ENCODE data around the gene BTBD9. TPM values are rescaled to one million over a fixed set of nuclear protein-coding genes. Genes with fewer than 3 reads are reported as not detected.
A peak's percentile ranks its signal among the peaks of the same experiment; 100 is the strongest.

BTBD9 gene
- total and polyA plus RNA-seq, 5 donors from 2014 or later = 11.6 to 79.7 (median 16.7) TPM

GRCh38 chr6:38164131-38164481 is 475.6 kb downstream of the BTBD9 start:
- DNase-seq = no peak
- H3K9me3 ChIP-seq (ENCODE audit: control insufficient read depth in 2 of 2, low read length in 2 of 2) = no peaks in the 10 kb centered on the region
- no peak for ATAC-seq (ENCODE audit: low read depth in 2 of 2)
- no peaks in the 10 kb centered on the region for H3K27me3 ChIP-seq (ENCODE audit: control insufficient read depth, insufficient read depth, low read length)
- H3K4me1 ChIP-seq (ENCODE audit: control insufficient read depth, insufficient read depth, low read length, poor library complexity, severe bottlenecking) = no peaks in the 10 kb centered on the region
- H3K4me3 ChIP-seq (ENCODE audit: low read depth, low read length) = no peak overlapping the region
- Mint-ChIP-seq H3K4me3 (no peak overlapping the region), H3K9me3 (peaks cover 0 to 1% (median 0%) of the 10 kb centered on the region in 7 donors), H3K36me3 (peaks cover 8% of the 10 kb centered on the region), H3K27me3 (no peaks in the 10 kb centered on the region), H3K4me1 (no peaks in the 10 kb centered on the region), H3K27ac (peak overlapping the region in 1 of 3 donors; percentile 56)
- no peak overlapping the region for H3K27ac ChIP-seq (ENCODE audit: insufficient read depth, low read length, poor library complexity, severe bottlenecking)
- no peaks in the 10 kb centered on the region for H3K36me3 ChIP-seq (ENCODE audit: control insufficient read depth, insufficient read depth, low read length)

- no peaks in the 10 kb centered on the region for H3K36me3 ChIP-seq (ENCODE audit: control insufficient read depth, insufficient read depth, low read length)
- ATAC-seq (ENCODE audit: low read depth in 2 of 2) = no peak
Observed at GRCh38 chr6:38163186-38164130, 476.3 kb downstream of the BTBD9 start.

GRCh38 chr6:38162493-38163185 is 477.1 kb downstream of the BTBD9 start:
- Histone ChIP-seq H3K4me3 (ENCODE audit: low read depth, low read length) (no peak overlapping the region), H3K27ac (ENCODE audit: insufficient read depth, low read length, poor library complexity, severe bottlenecking) (no peak overlapping the region), H3K9me3 (ENCODE audit: control insufficient read depth in 2 of 2, low read length in 2 of 2) (no peaks in the 10 kb centered on the region), H3K36me3 (ENCODE audit: control insufficient read depth, insufficient read depth, low read length) (no peaks in the 10 kb centered on the region), H3K27me3 (ENCODE audit: control insufficient read depth, insufficient read depth, low read length) (no peaks in the 10 kb centered on the region), H3K4me1 (ENCODE audit: control insufficient read depth, insufficient read depth, low read length, poor library complexity, severe bottlenecking) (no peaks in the 10 kb centered on the region)
- Mint-ChIP-seq H3K9me3 (peaks cover 0 to 1% (median 0%) of the 10 kb centered on the region in 7 donors), H3K27me3 (no peaks in the 10 kb centered on the region), H3K4me1 (no peaks in the 10 kb centered on the region), H3K27ac (no peak overlapping the region), H3K4me3 (no peak overlapping the region), H3K36me3 (peaks cover 14% of the 10 kb centered on the region)
- ATAC-seq (ENCODE audit: low read depth in 2 of 2) = no peak
- DNase-seq = no peak

More at GRCh38 chr6:38163186-38164130, 476.3 kb downstream of the BTBD9 start:
- Histone ChIP-seq H3K27me3 (ENCODE audit: control insufficient read depth, insufficient read depth, low read length) (no peaks in the 10 kb centered on the region), H3K9me3 (ENCODE audit: control insufficient read depth in 2 of 2, low read length in 2 of 2) (no peaks in the 10 kb centered on the region), H3K27ac (ENCODE audit: insufficient read depth, low read length, poor library complexity, severe bottlenecking) (no peak overlapping the region), H3K4me1 (ENCODE audit: control insufficient read depth, insufficient read depth, low read length, poor library complexity, severe bottlenecking) (no peaks in the 10 kb centered on the region), H3K4me3 (ENCODE audit: low read depth, low read length) (no peak overlapping the region)
- H3K4me3 Mint-ChIP-seq = no peak overlapping the region
- H3K36me3 Mint-ChIP-seq = peaks cover 12% of the 10 kb centered on the region
- no peaks in the 10 kb centered on the region for H3K27me3 Mint-ChIP-seq
- no peaks in the 10 kb centered on the region for H3K4me1 Mint-ChIP-seq
- no peak for DNase-seq
- peaks cover 0 to 1% (median 0%) of the 10 kb centered on the region in 7 donors for H3K9me3 Mint-ChIP-seq
- peak overlapping the region in 1 of 3 donors; percentile 56 for H3K27ac Mint-ChIP-seq

GRCh38 chr6:38161754-38162492 is 477.8 kb downstream of the BTBD9 start:
- Mint-ChIP-seq H3K4me3 (no peak overlapping the region), H3K4me1 (no peaks in the 10 kb centered on the region), H3K27ac (peak overlapping the region in 2 of 3 donors; percentile 36 to 76), H3K36me3 (peaks cover 14% of the 10 kb centered on the region), H3K9me3 (peaks cover 0 to 1% (median 0%) of the 10 kb centered on the region in 7 donors), H3K27me3 (no peaks in the 10 kb centered on the region)
- ATAC-seq (ENCODE audit: low read depth in 2 of 2) (no peak), DNase-seq (no peak)
- no peaks in the 10 kb centered on the region for H3K36me3 ChIP-seq (ENCODE audit: control insufficient read depth, insufficient read depth, low read length)
- no peaks in the 10 kb centered on the region for H3K9me3 ChIP-seq (ENCODE audit: control insufficient read depth in 2 of 2, low read length in 2 of 2)
- H3K27ac ChIP-seq (ENCODE audit: insufficient read depth, low read length, poor library complexity, severe bottlenecking) = no peak overlapping the region
- H3K4me1 ChIP-seq (ENCODE audit: control insufficient read depth, insufficient read depth, low read length, poor library complexity, severe bottlenecking) = no peaks in the 10 kb centered on the region
- H3K4me3 ChIP-seq (ENCODE audit: low read depth, low read length) = no peak overlapping the region
- H3K27me3 ChIP-seq (ENCODE audit: control insufficient read depth, insufficient read depth, low read length) = no peaks in the 10 kb centered on the region

GRCh38 chr6:38161331-38161730 is 478.4 kb downstream of the BTBD9 start:
- Mint-ChIP-seq H3K4me1 (no peaks in the 10 kb centered on the region), H3K27me3 (no peaks in the 10 kb centered on the region), H3K36me3 (peaks cover 14% of the 10 kb centered on the region), H3K4me3 (no peak overlapping the region), H3K9me3 (peaks cover 0 to 1% (median 0%) of the 10 kb centered on the region in 7 donors), H3K27ac (peak overlapping the region in 1 of 3 donors; percentile 76)
- Histone ChIP-seq H3K27me3 (ENCODE audit: control insufficient read depth, insufficient read depth, low read length) (no peaks in the 10 kb centered on the region), H3K27ac (ENCODE audit: insufficient read depth, low read length, poor library complexity, severe bottlenecking) (no peak overlapping the region), H3K9me3 (ENCODE audit: control insufficient read depth in 2 of 2, low read length in 2 of 2) (no peaks in the 10 kb centered on the region), H3K4me3 (ENCODE audit: low read depth, low read length) (no peak overlapping the region), H3K4me1 (ENCODE audit: control insufficient read depth, insufficient read depth, low read length, poor library complexity, severe bottlenecking) (no peaks in the 10 kb centered on the region), H3K36me3 (ENCODE audit: control insufficient read depth, insufficient read depth, low read length) (no peaks in the 10 kb centered on the region)
- ATAC-seq (ENCODE audit: low read depth in 2 of 2) (no peak), DNase-seq (no peak)

- Histone ChIP-seq H3K27me3 (ENCODE audit: control insufficient read depth, insufficient read depth, low read length) (no peaks in the 10 kb centered on the region), H3K4me3 (ENCODE audit: low read depth, low read length) (no peak overlapping the region), H3K4me1 (ENCODE audit: control insufficient read depth, insufficient read depth, low read length, poor library complexity, severe bottlenecking) (no peaks in the 10 kb centered on the region), H3K36me3 (ENCODE audit: control insufficient read depth, insufficient read depth, low read length) (no peaks in the 10 kb centered on the region), H3K27ac (ENCODE audit: insufficient read depth, low read length, poor library complexity, severe bottlenecking) (no peak overlapping the region), H3K9me3 (ENCODE audit: control insufficient read depth in 2 of 2, low read length in 2 of 2) (no peaks in the 10 kb centered on the region)
- no peak for DNase-seq
- no peak for ATAC-seq (ENCODE audit: low read depth in 2 of 2)
- Mint-ChIP-seq H3K4me1 (no peaks in the 10 kb centered on the region), H3K27ac (no peak overlapping the region), H3K36me3 (peaks cover 14% of the 10 kb centered on the region), H3K9me3 (peaks cover 0 to 1% (median 0%) of the 10 kb centered on the region in 7 donors), H3K27me3 (no peaks in the 10 kb centered on the region), H3K4me3 (no peak overlapping the region)
Observed at GRCh38 chr6:38160831-38161230, 478.9 kb downstream of the BTBD9 start.

GRCh38 chr6:38159596-38159995 is 480.1 kb downstream of the BTBD9 start:
- H3K27me3 Mint-ChIP-seq = no peaks in the 10 kb centered on the region

More at GRCh38 chr6:38159596-38159995, 480.1 kb downstream of the BTBD9 start:
- no peak overlapping the region for H3K4me3 Mint-ChIP-seq
- Histone ChIP-seq H3K4me3 (ENCODE audit: low read depth, low read length) (no peak overlapping the region), H3K27ac (ENCODE audit: insufficient read depth, low read length, poor library complexity, severe bottlenecking) (no peak overlapping the region), H3K27me3 (ENCODE audit: control insufficient read depth, insufficient read depth, low read length) (no peaks in the 10 kb centered on the region), H3K9me3 (ENCODE audit: control insufficient read depth in 2 of 2, low read length in 2 of 2) (no peaks in the 10 kb centered on the region), H3K4me1 (ENCODE audit: control insufficient read depth, insufficient read depth, low read length, poor library complexity, severe bottlenecking) (no peaks in the 10 kb centered on the region), H3K36me3 (ENCODE audit: control insufficient read depth, insufficient read depth, low read length) (no peaks in the 10 kb centered on the region)
- peak overlapping the region in 1 of 3 donors; percentile 25 for H3K27ac Mint-ChIP-seq
- no peaks in the 10 kb centered on the region for H3K4me1 Mint-ChIP-seq
- DNase-seq (no peak), ATAC-seq (ENCODE audit: low read depth in 2 of 2) (no peak)
- peaks cover 18% of the 10 kb centered on the region for H3K36me3 Mint-ChIP-seq
- H3K9me3 Mint-ChIP-seq = peaks cover 0 to 1% (median 0%) of the 10 kb centered on the region in 7 donors

All from CD4-positive, CD25-positive, alpha-beta regulatory T cell (primary cell).